Activated effector memory CD4-positive, alpha-beta T cell treated with Interleukin-2 at 50 U/mL for 16 hours (primary cell): Measurements from ENCODE around the gene ACR.

ENCODE experiments used
- DNase-seq: peaks from one replicate; pipeline ENCODE4 v3.0.0-alpha.2; 2020

Gene ACR

GRCh38 chr22:50717709-50718351 lies 20.2 kb upstream of the ACR start:
- DNase-seq, result no peak

DNA sequence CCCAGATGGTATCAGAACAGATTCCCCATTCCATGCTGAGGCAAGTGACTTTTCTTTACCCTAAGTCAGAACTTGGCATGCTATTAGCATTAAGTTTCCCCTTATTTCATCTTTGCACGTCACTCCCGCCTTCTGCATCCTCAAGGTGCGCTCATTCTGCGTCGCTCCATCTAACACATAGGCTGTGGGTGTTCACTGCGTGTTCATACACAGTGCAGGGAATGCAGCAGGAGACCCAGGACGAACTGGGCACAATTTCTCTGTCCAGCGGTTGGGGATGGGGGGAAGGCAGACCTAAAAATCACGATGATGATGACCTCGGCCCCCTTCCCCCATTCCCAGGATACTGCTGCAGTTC lies 19.7 kb upstream of the ACR start:
- DNase-seq, result no peak

GRCh38 chr22:50719814-50720300 lies 18.1 kb upstream of the ACR start:
- DNase-seq, result no peak

- no peak for DNase-seq
Measured at GRCh38 chr22:50720301-50721256, 17.4 kb upstream of the ACR start.

DNA sequence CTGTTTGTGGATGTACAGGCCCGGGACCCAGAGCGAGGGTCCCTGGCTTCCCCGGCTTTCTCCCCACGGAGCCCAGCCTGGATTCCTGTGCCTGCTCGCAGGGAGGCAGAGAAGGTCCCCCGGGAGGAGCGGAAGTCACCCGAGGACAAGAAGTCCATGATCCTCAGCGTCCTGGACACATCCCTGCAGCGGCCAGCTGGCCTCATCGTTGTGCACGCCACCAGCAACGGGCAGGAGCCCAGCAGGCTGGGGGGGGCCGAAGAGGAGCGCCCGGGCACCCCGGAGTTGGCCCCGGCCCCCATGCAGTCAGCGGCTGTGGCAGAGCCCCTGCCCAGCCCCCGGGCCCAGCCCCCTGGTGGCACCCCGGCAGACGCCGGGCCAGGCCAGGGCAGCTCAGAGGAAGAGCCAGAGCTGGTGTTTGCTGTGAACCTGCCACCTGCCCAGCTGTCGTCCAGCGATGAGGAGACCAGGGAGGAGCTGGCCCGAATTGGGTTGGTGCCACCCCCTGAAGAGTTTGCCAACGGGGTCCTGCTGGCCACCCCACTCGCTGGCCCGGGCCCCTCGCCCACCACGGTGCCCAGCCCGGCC lies 16.7 kb upstream of the ACR start:
- DNase-seq, result no peak

DNA sequence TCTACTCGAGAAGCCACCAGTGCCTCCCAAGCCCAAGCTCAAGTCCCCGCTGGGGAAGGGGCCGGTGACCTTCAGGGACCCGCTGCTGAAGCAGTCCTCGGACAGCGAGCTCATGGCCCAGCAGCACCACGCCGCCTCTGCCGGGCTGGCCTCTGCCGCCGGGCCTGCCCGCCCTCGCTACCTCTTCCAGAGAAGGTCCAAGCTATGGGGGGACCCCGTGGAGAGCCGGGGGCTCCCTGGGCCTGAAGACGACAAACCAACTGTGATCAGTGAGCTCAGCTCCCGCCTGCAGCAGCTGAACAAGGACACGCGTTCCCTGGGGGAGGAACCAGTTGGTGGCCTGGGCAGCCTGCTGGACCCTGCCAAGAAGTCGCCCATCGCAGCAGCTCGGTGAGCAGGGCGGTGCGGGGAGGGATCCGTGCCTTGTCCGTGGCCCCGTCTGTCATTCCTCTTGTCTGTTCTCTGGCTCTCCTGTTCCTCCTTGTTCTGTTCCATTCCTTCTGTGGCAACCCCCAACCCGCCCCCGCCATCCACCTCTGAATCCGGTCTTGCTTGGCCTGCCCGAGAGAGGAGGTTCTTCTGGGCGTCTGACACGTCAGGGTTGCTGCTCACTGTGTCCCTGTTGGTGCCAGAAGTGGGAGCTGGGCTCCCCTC lies 15.8 kb upstream of the ACR start:
- DNase-seq, result no peak

DNA sequence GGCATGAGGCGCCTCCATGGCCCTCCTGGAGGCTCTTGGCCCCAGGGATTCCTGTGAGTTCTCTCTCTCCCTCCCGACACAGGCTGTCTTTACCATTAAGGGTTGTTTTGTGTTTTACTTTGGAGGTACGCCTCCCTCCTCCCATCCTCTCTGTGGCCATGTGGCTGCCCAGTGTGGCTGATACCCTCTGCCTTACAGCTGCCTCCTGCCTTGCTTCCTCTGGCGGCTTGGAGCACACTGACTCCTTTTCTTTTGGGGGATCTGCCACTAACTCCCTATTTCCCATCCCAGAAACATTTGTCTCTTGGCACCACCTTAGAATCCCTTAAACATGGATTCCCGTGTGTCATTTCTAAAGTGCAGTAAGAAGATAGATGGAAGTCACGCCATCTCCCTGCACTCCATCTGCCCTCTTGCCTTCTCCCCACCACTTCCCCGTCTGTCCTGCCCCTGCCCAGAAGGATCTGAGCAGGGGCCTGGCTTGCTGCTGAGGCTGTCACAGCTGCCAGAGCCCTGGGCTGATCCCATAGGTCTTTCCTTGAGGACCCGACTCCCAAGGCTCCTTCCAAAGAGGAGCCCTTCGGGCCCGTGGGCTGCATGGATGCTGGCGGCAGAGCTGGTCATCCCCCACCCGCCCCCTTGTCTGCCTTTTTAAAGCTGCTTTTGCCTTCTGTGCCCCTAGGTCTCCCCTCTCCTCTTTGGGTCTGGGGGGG lies 15.1 kb upstream of the ACR start:
- no peak for DNase-seq

DNA sequence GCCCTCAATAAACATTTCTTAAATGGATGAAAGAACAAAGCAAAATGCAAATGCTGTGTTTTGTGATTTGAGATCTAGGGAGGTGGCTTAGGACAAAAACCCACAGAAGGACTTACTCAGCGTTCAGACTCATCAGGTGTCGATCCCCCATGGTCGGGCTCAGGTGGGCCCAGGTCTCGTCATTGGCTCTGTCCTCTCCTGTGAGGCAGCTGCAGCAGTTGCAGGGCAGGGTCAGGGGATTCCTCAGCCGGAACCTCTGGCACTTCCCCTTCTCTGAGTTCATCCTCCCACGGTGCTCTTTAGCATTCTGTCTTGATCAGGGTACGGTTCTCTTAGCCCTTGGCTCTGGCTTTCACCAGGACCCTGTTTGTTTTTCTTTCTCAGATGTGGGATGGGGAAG lies 14.0 kb upstream of the ACR start:
- DNase-seq, result no peak

- no peak for DNase-seq
Measured at GRCh38 chr22:50724616-50725015, 13.4 kb upstream of the ACR start.

DNA sequence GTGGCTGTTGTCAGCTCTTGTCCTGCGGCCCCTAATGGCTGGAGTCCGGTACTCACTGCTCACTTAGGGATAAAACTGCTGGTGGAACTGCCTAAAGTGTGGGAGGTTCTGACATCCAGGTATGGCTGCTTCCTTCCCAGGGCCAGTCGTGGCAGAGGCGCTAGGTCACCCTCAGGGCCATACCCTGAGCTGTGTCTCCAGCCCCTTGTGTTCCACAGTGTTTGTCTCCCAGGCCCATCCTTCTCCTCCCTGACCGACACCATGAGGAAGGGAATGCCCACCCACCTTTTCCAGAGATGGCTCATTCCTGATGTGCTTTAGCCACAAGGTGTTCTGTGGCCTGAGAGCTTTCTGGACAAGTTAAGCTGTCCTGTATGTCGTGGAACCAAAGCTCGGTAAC lies 12.4 kb upstream of the ACR start:
- no peak for DNase-seq

GRCh38 chr22:50726643-50727340 lies 11.2 kb upstream of the ACR start:
- DNase-seq, result no peak

- no peak for DNase-seq
Measured at GRCh38 chr22:50727678-50728522, 10.1 kb upstream of the ACR start.

GRCh38 chr22:50728523-50728931 lies 9.5 kb upstream of the ACR start:
- DNase-seq, result no peak

DNA sequence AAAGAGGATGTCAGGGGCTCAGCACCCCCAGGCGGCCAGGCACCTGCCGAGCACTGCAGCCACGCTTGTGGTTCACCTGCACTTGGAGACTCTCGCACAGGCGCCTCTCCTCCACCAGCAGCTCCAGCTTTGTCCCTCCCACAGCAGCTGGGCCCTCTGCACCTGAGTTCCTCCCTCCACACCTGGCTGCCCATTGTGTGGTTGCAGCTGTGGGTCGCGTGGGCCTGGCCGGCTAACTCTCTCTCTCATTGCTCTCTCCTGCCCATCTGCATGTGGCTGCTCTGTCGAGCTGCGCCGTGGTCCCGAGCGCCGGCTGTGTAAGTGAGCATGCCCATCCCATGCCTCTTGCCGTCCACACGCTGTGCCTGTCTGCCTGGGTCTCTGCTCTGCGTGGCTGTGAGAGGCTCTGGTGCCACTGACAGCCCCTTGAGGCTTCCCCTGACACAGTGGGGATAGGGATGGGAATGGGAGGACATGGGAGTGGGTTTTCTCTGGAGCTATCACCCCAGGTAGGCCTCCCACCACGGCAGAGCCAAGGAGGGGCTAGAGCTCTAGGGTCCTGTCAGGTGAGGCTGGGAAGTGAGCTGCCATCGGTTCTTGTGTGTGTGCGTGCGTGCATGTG lies 8.5 kb upstream of the ACR start:
- no peak for DNase-seq

GRCh38 chr22:50730013-50730891 lies 7.8 kb upstream of the ACR start:
- no peak for DNase-seq

DNA sequence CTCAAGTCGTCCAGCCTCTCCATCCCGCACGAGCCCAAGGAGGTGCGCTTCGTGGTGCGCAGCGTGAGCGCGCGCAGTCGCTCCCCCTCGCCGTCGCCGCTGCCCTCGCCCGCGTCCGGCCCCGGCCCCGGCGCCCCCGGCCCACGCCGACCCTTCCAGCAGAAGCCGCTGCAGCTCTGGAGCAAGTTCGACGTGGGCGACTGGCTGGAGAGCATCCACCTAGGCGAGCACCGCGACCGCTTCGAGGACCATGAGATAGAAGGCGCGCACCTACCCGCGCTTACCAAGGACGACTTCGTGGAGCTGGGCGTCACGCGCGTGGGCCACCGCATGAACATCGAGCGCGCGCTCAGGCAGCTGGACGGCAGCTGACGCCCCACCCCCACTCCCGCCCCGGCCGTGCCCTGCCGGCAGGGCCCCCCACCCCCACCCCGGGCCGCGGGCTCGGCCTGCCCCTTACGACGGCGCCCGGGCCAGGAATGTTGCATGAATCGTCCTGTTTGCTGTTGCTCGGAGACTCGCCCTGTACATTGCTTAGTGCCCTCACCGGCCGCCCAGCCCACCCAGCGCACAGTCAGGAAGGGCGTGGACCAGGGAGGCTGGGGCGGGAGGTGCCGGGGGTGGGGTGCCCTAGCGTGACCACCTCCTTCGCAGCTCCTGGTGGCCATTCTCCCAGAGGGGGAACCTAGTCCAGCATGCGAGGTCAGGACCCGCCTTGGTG lies 6.9 kb upstream of the ACR start:
- no peak for DNase-seq

DNA sequence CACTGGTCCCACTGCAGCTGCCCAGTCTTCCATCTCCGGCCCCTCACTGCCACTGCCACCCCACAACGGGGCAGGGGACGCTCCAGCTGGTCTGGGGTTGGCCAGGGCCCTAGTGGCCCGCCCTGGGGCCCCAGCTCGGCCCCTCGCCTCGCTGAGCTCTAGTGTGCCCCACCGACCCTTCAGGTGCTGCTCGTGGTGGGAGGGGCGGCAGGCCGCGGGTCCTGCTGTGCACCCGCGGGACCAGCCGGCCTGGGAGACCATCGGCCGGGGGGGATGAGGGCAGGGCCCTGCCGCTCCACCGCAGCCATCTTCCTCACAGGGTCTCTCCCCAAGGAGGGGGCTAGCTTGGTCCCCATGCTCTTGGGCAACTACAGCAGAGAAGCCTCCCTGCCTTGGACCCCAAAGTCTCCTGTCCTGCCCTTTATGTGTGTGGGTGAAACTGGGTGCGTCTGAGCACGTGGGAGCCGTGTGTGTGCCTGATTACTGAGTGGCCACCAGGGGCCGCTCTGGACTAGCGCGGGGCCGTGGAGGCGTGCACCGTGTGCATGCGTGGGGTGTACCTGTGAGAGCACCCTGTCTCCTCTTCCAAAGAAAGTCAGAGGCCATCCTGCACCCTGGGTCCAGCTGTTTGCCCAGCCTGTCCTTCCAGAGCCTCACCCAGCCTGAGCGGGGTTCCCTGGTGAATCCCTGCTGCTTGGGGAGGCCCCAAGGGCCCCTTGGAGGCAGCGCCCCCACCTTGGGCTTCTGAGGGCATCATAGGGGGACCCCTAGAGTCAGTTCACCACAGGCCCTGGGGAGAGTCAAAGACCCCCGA lies 6.0 kb upstream of the ACR start:
- peak; percentile 45 for DNase-seq

DNA sequence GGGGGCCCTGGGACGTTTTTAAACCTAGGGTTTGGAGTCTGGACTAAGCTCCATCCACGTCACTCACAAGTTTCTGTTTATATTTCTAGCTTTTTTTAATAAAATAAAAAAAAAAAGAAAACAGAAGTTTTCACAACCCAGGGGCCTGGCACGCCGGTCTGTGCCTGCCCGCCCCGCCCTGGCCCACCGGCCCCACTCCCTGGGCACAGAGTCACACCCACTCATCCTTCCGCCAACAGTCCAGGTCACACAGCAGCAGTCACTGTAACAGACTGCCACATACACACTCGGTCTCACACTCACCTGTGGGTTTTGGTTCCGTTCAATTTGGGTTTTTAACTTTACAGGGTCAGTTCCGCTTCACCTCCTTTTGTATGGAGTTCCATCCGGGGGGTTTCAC lies 5.3 kb upstream of the ACR start:
- no peak for DNase-seq
